ENCODE measurements around the gene KIF20A.
"Not testable (repeated sequence)": the region's sequence is repeated elsewhere in the genome, so short reads cannot be mapped to it uniquely, and the experiment has no call there.

The KIF20A gene

GRCh38 chr5:138178516-138179276, at the start of gene KIF20A, which contains the start of gene BRD8:
KIF20A (plus strand) TSS chr5:138179112; CDS start chr5:138179681, 569 bp downstream.
BRD8 (minus strand) TSS chr5:138178630; CDS start chr5:138178614, 16 bp downstream.
- peak; percentile 96 to 98 (median 96) for DNase-seq

- DNase-seq = no peak
Measured at GRCh38 chr5:138129347-138129746, 49.6 kb upstream of the KIF20A start.

DNA sequence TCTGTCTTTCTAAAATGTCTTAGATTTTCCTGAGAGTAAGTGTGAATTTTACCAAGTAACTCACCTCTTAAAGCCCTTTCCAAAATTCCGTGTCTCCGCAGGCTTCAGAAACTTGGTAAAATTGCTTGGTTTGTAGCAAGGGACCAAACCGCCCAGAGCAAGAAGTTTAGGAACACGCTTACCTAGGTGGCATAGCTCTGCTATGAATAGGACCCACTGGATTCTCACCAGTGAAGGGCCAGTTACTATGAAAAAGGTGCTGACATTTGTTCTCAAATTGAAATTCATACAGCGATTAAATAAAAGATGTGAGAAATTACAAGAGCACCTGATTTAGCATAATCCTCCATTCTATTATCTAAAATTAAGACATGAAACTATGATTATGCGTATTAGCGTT, 46.4 kb upstream of the KIF20A start:
- no peak for DNase-seq

DNA sequence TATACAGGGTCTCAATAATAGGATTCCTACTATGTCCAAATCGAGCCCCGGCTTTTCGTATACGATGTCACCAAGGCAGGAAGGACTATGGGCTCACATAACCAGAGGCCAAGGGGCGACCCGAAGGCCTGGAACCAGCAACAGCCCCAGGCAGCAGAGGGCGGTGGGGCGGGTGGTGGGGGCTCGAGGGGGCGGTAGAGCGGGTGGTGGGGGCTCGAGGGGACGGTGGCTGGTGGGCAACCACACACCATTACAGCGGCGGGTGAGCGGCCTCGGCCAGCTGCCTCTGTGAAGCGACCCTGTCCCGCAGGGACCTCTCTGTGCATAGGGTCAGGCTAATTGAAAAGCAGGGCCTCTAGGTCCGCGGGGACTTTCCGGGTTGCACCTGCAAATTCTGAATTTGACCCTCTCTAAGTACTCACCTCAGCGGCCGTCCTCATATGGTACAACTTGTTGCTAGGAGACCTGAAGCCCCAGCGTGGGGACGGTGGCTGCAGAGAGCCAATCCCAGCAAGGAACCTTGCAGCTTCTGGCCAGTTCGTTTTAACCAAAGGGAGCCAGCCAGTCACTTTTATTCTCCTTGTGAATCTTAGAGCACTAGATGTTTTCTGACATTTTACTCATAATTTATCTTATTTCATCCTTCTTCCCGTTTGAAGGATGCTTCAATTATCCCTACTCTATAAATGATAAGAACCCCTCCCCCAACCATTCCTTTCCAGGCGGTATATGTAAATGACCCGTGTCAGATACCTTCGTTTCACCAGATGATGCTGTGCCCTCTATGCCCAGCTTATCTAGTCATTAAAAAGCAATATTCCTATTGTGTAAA, 39.7 kb upstream of the KIF20A start, which contains the start of gene NME5:
Gene NME5 (minus strand): TSS at position 480 of the 832 bp plus-strand sequence. CDS start 648 bp downstream, outside the sequence.
- peak; percentile 71 to 86 (median 72) for DNase-seq

DNA sequence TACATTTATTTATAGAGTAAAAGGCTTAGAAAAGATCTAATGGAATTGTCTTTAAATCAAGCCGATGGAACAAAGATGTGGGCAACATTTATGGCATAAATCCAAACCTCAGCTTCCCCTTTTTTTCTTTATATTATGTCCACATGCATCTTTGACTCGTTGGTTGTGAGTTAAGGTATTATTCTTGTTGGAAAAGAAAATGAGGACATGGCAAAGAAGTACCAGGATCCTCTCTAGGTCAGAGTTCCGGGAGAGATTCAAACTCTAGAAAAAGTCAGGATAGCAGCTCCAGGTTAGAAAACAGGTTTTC, 39.2 kb upstream of the KIF20A start:
- no peak for DNase-seq

DNA sequence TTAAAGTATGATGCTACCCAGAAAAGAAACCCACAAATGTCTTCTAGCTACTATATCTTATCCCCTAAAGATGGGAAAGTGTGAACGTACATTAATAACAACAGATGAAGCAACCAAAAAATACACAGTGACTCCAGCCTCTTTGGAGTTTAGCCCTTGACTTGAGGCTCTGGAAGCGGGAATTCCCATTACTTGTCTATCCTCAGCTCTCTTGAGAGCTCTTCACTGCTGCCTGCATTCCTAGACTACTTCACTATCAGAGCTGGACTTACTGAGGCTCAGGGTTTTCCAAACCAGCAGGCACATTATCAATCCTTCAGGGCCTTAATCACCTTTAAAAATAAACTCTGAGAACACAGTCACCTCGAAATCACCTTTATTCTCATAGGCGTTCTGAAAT, 38.6 kb upstream of the KIF20A start:
- DNase-seq = no peak

GRCh38 chr5:138141734-138142133, 37.2 kb upstream of the KIF20A start:
- DNase-seq = no peak

- DNase-seq = not testable (repeated sequence)
Measured at GRCh38 chr5:138143578-138143977, 35.3 kb upstream of the KIF20A start.

DNA sequence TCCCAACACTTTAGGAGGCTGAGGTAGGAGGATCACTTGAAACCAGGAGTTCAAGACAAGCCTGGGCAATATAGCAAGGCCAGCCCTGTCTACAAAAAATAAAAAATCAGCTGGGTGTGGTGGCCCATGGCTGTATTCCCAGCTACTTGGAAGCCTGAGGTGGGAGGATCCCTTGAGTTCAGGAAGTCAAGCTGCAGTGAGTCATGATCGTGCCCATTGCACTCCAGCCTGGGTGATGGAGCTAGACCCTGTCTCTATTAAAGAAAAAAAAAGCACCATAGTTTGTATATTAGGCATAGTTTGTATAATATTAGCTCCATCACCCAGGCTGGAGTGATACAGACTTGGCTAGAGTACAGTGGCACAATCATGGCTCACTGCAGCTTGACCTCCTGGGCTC, 30.1 kb upstream of the KIF20A start:
- DNase-seq = no peak

DNA sequence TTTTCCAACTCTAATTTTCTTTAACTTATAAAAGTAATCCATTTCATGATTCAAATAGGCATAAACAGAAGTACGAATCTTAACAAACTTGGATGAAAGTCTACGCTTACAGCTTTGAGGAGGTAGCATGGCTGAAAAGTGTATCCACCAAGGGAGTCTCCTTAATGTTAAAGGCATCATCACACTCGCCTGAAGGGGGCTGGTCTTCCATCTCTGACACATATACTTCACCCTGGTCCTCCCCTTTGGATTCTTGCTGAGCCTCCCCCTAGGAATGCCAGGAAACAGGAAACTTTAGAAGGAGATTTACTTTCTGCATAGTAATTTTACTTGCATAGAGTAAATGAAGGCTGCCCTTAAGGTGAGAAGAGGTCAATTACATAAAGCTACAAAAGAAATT, 29.4 kb upstream of the KIF20A start:
- no peak for DNase-seq

GRCh38 chr5:138155977-138156376, 22.9 kb upstream of the KIF20A start:
- DNase-seq = not testable (repeated sequence)

GRCh38 chr5:138157626-138158025, 21.3 kb upstream of the KIF20A start:
- no peak for DNase-seq

DNA sequence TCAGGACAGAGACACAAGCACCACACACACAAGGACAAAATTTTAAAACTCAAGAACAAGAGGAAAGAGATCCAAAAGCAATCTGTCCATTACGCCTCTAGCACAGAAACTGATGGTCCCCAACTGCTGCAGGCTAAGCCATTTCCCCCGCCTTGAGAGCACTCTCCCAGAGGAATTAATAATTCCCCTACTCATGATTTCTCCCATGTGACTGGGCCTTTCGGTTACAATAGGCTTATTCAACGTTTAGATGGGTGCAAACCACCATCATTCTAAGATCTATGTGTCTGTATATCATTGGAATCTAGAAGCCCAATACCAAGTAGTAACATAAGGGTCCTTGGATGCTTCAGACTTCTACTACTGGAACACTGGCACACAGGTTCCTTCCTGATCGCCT, 19.2 kb upstream of the KIF20A start:
- no peak for DNase-seq

DNA sequence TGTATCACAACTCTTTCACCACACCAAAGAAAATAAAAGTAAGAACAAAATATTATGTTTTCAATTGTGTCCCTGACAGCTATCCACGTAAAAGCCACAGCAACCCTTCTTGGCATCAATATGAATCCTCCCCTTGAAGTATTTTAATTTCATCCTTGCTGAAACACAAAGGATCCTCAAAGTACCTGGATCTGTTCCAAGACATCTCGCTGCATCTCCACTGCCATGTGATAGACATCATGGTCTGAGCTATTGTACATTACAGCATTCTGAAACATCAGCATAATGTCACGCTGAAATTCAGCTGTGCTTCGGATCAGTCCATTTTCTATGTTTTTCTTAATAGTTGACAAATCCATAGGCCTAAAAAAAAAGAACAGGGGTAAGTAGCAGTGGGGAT, 18.2 kb upstream of the KIF20A start:
- DNase-seq = no peak

DNA sequence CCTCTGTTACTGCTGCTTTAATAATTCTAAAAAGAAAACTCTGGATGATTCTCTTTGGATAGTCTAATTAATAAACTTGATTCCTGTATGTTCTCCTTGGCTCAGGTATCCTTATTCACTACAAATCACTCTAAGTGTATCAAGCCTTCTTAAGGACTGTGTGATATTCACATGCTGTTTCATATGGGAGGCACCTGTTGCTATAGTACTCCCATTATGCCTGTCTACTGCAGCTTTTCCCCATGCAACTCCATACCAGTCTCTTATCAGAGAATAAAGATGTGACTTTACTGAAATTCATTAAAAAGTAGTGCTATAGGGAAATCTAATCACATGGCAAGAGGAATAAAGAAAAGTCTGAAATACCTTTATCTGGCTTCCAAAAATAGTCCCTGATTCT, 15.2 kb upstream of the KIF20A start:
- DNase-seq = no peak

DNA sequence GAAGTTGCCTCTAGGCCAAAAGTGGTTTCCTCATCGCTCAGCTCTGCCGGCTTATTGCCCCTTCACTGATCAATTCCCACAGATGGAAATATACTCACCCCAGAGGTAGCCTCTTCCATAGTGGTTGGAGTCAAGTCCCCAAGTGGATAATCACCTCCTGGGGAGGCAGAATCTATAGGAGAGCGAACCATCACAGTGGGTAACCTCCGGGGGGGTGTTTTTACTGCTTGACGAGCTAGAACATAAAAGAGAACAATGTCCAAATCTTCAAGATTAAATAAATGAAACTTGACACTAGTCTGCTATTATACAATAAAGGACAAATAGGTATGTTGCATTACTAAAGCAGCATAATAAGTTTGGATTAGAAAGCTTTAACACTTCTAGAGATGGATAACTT, 9.8 kb upstream of the KIF20A start:
- DNase-seq = no peak

GRCh38 chr5:138170299-138170698, 8.6 kb upstream of the KIF20A start:
- DNase-seq = no peak

GRCh38 chr5:138177941-138178515, 884 bp upstream of the KIF20A start:
- DNase-seq = peak in 2 of 3 experiments; percentile 39 to 42

DNA sequence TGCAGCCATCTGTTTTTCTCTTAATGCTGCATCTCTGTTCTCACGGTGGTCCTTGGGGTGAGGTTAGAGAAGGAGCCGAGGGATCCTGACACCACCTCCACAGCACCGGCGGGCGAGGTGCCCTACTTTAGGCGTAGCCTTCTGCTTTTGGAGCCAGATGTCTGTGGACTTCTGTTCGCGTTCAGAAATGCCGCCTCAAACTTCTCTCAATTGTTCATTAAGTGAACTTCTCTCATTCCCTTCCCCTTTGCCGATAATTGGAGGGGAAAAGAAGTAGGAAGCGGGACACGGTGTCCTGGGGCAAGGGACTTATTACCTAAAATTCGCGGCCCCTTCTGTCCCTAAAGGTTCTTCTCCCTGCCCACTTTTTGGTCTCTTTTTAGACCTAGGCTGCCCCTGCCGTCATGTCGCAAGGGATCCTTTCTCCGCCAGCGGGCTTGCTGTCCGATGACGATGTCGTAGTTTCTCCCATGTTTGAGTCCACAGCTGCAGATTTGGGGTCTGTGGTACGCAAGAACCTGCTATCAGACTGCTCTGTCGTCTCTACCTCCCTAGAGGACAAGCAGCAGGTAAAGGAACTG, 455 bp downstream of the KIF20A start:
- DNase-seq = peak in 1 of 3 experiments; percentile 44

DNA sequence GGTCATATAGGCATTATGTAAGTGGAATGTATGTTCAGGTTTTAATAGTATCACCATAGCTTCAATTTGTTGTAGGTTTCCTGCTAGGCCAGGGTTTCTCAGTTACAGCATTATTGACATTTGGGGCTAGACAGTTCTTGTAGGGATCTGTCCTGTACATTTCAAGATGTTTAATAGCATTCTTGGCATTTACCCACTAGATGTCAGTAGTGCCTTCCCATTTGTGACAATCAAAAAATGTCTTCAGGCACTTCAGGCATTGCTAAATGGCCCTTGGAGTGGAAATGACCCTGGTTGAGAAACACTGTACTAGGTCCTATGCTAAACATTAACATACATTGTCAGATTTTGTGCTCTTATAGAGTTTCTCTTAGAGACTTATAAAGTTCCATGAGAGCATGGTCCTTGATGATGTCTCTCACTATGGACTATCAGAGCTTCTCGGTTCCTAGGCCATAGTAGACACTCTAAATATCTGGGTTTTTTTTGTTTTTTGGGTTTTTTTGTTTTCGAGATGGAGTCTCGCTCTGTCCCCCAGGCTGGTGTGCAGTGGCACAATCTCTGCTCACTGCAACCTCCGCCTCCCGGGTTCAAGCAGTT, 1.4 kb downstream of the KIF20A start:
- peak; percentile 16 to 74 (median 72) for DNase-seq

DNA sequence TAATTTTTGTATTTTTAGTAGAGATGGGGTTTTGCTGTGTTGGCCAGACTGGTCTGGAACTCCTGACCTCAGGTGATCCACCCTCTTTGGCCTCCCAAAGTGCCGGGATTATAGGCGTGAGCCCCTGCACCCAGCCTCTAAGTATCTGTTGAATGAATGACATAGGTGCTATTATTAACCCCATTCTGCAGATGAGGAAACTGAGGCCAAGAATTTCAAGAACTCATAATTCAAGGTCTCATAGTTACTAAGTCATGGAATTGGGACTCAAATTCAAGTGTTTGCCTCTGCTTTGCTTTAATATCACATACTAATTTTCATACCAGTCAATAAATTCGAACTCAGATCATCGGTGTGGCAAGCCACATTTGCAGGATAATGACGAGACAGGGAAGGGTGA, 1.9 kb downstream of the KIF20A start:
- no peak for DNase-seq

- no peak for DNase-seq
Measured at GRCh38 chr5:138182808-138183207, 3.9 kb downstream of the KIF20A start.

- no peak for DNase-seq
Measured at GRCh38 chr5:138186002-138186447, 7.1 kb downstream of the KIF20A start.
